HG03066 (cell line): ENCODE data around the gene RMDN3.

Experiments used
- ATAC-seq: cut with Tn5 transposase; IDR thresholded peaks from one replicate; pipeline ENCODE4 v1.9.1; 2021; ENCODE audit warnings: low read depth; ENCODE audit not compliant: unreplicated experiment

Gene RMDN3

GRCh38 chr15:40751745-40752144 lies 3.3 kb downstream of the RMDN3 start:
- no peak for ATAC-seq

- no peak for ATAC-seq
These were observed 4.2 kb downstream of the RMDN3 start for GRCh38 chr15:40750885-40751284.

- no peak for ATAC-seq
These were observed 5.9 kb downstream of the RMDN3 start for GRCh38 chr15:40749151-40749630.

GRCh38 chr15:40747685-40748631 lies 7.1 kb downstream of the RMDN3 start:
- ATAC-seq: no peak

- ATAC-seq: no peak
These were observed 8.1 kb downstream of the RMDN3 start for GRCh38 chr15:40746916-40747418.

GRCh38 chr15:40744815-40745152 lies 10.3 kb downstream of the RMDN3 start:
- no peak for ATAC-seq

- ATAC-seq: no peak
These were observed 10.9 kb downstream of the RMDN3 start for GRCh38 chr15:40743921-40744814.

- no peak for ATAC-seq
These were observed 11.6 kb downstream of the RMDN3 start for GRCh38 chr15:40743485-40743901.

- ATAC-seq: no peak
These were observed 15.2 kb downstream of the RMDN3 start for GRCh38 chr15:40739854-40740253.

GRCh38 chr15:40739047-40739446 lies 16.0 kb downstream of the RMDN3 start:
- no peak for ATAC-seq

- ATAC-seq: no peak
These were observed 18.0 kb downstream of the RMDN3 start for GRCh38 chr15:40737048-40737447.

GRCh38 chr15:40736575-40736974 lies 18.5 kb downstream of the RMDN3 start:
- no peak for ATAC-seq

- ATAC-seq: no peak
These were observed 24.0 kb downstream of the RMDN3 start for GRCh38 chr15:40731034-40731433.

GRCh38 chr15:40723919-40724318 lies 31.1 kb downstream of the RMDN3 start:
- no peak for ATAC-seq

- no peak for ATAC-seq
These were observed 32.1 kb downstream of the RMDN3 start for GRCh38 chr15:40722934-40723333.

- no peak for ATAC-seq
These were observed 32.7 kb downstream of the RMDN3 start for GRCh38 chr15:40722354-40722753.

GRCh38 chr15:40721701-40722100 lies 33.4 kb downstream of the RMDN3 start:
- ATAC-seq: no peak

- no peak for ATAC-seq
These were observed 38.9 kb downstream of the RMDN3 start for GRCh38 chr15:40716165-40716564.

- no peak for ATAC-seq
These were observed 40.9 kb downstream of the RMDN3 start for GRCh38 chr15:40714144-40714543.

- ATAC-seq: no peak
These were observed 48.9 kb downstream of the RMDN3 start for GRCh38 chr15:40706121-40706520.

GRCh38 chr15:40702077-40702476 lies 53.0 kb downstream of the RMDN3 start:
- no peak for ATAC-seq
